MM.1S (cell line): ENCODE measurements around the gene COMMD4.

Experiments
- EZH2 ChIP-seq: fragments of 300-600 bp; sonication (generic); optimal IDR thresholded peaks from 2 replicates; pipeline ENCODE3; 2017; ENCODE audit warnings: low read depth, mild to moderate bottlenecking, antibody characterized with exemption, low read length, mixed read lengths
- EZH2phosphoT487 ChIP-seq: fragments of 300-600 bp; sonication (generic); IDR thresholded peaks from 2 replicates; pipeline ENCODE4 v1.6.1; 2018; ENCODE audit warnings: antibody characterized with exemption, low read length
- TF ChIP-seq, protein P1 (sequence below): fragments of 300-600 bp; sonication (generic); IDR thresholded peaks from 2 replicates; pipeline ENCODE4 v1.5.1; 2016; ENCODE audit warnings: antibody characterized with exemption, low read length, mixed read lengths

DNA sequence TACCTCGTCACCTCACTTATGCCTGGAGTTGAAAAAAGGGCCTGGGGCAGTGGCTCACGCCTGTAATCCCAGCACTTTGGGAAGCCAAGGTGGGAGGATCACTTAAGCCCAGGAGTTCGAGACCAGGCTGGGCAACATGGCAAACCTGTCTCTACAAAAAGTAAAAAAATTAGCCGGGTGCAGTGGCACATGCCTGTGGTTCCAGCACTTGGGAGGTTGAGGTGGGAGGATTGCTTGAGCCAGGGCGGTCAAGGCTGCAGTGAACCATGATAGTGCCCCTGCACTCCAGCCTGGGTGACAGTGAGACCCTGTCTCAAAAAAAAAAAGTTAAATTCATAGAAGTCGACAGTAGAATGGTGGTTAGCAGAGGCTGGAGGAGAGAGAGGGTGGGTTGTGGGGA is 6.4 kb downstream of the COMMD4 start:
- TF ChIP-seq, protein P1, sequence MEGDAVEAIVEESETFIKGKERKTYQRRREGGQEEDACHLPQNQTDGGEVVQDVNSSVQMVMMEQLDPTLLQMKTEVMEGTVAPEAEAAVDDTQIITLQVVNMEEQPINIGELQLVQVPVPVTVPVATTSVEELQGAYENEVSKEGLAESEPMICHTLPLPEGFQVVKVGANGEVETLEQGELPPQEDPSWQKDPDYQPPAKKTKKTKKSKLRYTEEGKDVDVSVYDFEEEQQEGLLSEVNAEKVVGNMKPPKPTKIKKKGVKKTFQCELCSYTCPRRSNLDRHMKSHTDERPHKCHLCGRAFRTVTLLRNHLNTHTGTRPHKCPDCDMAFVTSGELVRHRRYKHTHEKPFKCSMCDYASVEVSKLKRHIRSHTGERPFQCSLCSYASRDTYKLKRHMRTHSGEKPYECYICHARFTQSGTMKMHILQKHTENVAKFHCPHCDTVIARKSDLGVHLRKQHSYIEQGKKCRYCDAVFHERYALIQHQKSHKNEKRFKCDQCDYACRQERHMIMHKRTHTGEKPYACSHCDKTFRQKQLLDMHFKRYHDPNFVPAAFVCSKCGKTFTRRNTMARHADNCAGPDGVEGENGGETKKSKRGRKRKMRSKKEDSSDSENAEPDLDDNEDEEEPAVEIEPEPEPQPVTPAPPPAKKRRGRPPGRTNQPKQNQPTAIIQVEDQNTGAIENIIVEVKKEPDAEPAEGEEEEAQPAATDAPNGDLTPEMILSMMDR, result no peak
- TF ChIP-seq EZH2phosphoT487, result no peak
- no peak for TF ChIP-seq EZH2
